Activated T-helper 9 cell treated with anti-CD3 and anti-CD28 coated beads, Interleukin-2, amount 50 U/mL, for 16 hours (primary cell): Measurements from ENCODE around the gene C22orf15.
"Not testable (repeated sequence)": the region's sequence is repeated elsewhere in the genome, so short reads cannot be mapped to it uniquely, and the experiment has no call there.

Experiments used
- DNase-seq: peaks from one replicate; pipeline ENCODE4 v3.0.0-alpha.2; 2020; ENCODE audit warnings: low read depth

The C22orf15 gene

GRCh38 chr22:23762842-23763578 lies at the start of gene C22orf15:
Gene C22orf15 (plus strand): TSS chr22:23762990. CDS start chr22:23763307, 317 bp downstream.
- no peak for DNase-seq

GRCh38 chr22:23713696-23714595 lies 48.8 kb upstream of the C22orf15 start:
- no peak for DNase-seq

GRCh38 chr22:23714596-23715578 lies 47.9 kb upstream of the C22orf15 start:
- DNase-seq, result no peak

GRCh38 chr22:23715806-23716375 lies 46.9 kb upstream of the C22orf15 start:
- no peak for DNase-seq

GRCh38 chr22:23716811-23717801 lies 45.7 kb upstream of the C22orf15 start:
- DNase-seq, result peak; percentile 69

- DNase-seq, result no peak
These were observed 44.2 kb upstream of the C22orf15 start for GRCh38 chr22:23718371-23719165.

GRCh38 chr22:23720855-23721254 lies 41.9 kb upstream of the C22orf15 start:
- DNase-seq, result no peak

- DNase-seq, result no peak
These were observed 40.6 kb upstream of the C22orf15 start for GRCh38 chr22:23722160-23722559.

- no peak for DNase-seq
These were observed 40.1 kb upstream of the C22orf15 start for GRCh38 chr22:23722724-23723123.

GRCh38 chr22:23728108-23728507 lies 34.7 kb upstream of the C22orf15 start:
- not testable (repeated sequence) for DNase-seq

- no peak for DNase-seq
These were observed 25.1 kb upstream of the C22orf15 start for GRCh38 chr22:23737696-23738095.

- no peak for DNase-seq
These were observed 20.1 kb upstream of the C22orf15 start for GRCh38 chr22:23742505-23743264.

GRCh38 chr22:23743303-23743705 lies 19.5 kb upstream of the C22orf15 start:
- no peak for DNase-seq

- no peak for DNase-seq
These were observed 18.8 kb upstream of the C22orf15 start for GRCh38 chr22:23744001-23744400.

- DNase-seq, result no peak
These were observed 18.3 kb upstream of the C22orf15 start for GRCh38 chr22:23744485-23744884.

GRCh38 chr22:23745791-23746190 lies 17.0 kb upstream of the C22orf15 start:
- DNase-seq, result no peak

GRCh38 chr22:23749841-23750301 lies 12.9 kb upstream of the C22orf15 start:
- no peak for DNase-seq

- no peak for DNase-seq
These were observed 12.4 kb upstream of the C22orf15 start for GRCh38 chr22:23750367-23750713.
